ENCODE measurements around the gene MIF4GD.
"Not testable (repeated sequence)": the region's sequence is repeated elsewhere in the genome, so short reads cannot be mapped to it uniquely, and the experiment has no call there.

MIF4GD gene

DNA sequence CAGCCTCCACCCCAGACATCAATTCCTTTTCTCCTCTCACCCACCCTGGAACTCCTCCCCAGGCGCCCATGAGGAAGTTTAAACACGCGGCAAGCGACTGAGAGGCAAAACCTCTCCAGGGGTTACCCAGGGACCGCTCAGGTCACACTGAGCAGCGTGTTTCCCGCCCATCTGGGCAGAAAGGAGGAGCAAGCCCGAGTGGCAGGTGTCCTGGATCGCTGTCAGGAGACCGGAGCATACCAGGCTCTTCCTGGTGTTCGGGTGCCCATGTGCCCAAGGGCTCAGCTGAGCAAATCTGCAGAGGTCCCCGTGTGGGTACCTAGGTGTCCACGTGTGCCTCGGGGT lies 17.7 kb upstream of the MIF4GD start:
- no peak for DNase-seq (ENCODE audit: low read depth in 1 of 2, low spot score in 1 of 2)

- DNase-seq (ENCODE audit: low read depth in 1 of 2, low spot score in 1 of 2): no peak
Observed at GRCh38 chr17:75288359-75288758, 17.3 kb upstream of the MIF4GD start.

DNA sequence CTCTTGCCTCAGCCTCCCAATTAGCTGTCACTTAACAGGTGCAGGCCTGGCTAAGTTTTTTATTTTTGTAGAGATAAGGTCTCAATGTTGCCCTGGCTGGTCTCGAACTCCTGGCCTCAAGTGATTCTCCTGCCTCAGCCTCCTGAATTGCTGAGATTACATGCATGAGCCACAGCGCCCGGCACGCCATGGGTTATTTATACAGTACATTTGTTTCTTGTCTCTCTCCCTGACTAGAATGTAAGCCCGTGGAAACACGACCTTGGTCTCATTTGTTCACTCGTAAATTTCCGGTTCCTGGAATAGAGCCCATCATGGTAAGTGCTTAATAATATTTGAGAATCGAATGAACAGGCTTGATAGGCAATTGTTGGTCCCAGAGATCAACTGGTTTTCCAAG lies 16.2 kb upstream of the MIF4GD start:
- DNase-seq (ENCODE audit: low read depth in 1 of 2, low spot score in 1 of 2): no peak

DNA sequence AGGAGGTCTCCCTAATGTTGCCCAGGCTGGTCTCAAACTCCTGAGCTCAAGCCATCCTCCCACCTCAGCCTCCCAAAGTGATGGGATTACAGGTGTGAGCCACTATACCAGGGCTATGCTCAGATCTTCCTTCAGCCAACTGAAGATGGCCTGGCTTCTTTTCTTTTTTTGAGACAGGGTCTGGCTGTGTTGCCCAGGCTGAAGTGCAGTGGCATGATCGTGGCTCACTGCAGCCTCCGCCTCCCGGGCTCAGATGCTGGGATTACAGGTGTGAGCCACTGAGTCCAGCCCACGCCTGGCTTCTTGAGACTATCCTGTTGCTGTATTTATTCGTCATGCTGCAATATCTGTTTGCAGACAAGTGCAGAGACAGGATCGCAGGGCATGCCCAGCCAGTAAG lies 14.1 kb upstream of the MIF4GD start:
- DNase-seq (ENCODE audit: low read depth in 1 of 2, low spot score in 1 of 2): no peak

DNA sequence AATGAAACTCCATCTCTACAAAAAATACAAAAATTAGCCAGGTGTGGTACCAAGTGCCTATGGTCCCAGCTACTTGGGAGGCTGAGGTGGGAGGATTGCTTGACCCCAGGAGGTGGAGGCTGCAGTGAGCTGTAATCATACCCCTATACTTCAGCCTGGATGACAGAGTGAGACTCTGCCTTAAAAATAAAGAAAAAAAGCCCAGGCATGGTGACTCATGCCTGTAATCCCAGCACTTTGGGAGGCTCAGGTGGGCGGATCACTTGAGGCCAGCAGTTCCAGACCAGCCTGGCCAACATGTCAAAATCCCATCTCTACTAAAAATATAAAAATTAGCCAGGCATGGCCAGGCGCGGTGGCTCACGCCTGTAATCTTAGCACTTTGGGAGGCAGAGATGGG lies 9.2 kb upstream of the MIF4GD start:
- DNase-seq (ENCODE audit: low read depth in 1 of 2, low spot score in 1 of 2): not testable (repeated sequence)

DNA sequence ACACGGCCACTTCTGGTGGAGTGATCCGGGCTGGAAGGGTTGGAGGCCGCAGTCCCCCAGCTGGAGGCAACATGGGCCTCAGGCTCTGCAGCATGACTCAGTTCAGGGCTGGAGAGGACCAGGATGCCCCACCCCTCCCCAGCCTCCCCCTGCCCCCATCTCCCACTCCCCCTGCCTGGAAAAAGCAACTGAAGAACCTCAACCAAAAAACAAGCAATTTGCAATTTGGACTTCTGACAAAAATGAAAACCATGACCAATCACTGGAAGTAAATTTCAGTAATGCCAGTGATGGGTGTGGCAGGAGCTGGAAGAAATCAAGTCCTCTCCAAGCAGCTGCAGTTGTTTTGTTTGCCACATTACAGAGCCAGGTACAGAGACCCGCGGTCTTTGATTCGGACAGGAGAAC lies 6.6 kb upstream of the MIF4GD start:
- DNase-seq (ENCODE audit: low read depth in 1 of 2, low spot score in 1 of 2): no peak

GRCh38 chr17:75273977-75274708 lies 3.1 kb upstream of the MIF4GD start:
- DNase-seq (ENCODE audit: low read depth in 1 of 2, low spot score in 1 of 2): no peak

- no peak for DNase-seq (ENCODE audit: low read depth in 1 of 2, low spot score in 1 of 2)
Observed at GRCh38 chr17:75272848-75273184, 1.8 kb upstream of the MIF4GD start.

DNA sequence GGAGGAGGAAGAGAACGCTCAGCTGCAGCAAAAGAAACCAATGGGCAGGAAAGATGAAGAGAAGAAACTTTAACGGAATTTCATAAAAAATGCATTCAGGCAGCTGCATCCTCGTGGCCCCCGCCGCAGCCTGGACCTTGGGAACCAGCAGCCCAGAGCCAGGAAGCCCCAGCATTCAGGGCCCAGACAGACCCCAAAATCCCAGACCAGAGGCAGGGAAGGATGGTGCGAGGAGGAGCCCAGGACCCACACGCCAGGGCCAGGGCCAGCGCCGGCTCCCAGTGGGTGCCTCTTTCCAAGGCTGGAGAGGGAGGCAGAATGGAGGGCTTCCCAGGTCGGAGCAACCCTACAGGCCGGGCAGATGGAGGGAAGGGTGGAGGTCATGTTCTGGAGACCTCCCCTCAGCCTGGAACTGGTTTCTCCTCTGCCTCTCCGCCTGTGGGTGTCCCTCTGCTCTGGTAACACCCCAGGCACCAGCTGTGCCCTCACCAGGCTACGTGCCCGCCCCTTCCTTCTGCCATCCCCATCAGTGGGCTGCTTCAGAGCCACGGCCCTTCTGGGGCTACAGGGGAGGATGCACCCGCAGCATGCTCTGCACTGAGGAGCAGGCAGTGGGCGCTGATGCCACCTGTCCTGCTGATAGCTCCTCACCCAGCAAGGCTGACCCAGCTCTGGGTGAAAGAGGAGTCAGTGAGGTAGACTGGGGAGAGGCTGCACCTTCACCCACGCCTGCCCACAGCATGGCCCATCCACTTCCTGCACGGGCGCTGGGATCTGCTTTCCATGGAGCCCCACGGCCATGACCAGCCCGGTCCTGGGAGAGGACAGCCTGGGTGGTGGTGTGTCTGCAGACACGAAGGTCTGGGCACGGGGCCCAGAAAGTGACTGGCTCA lies 1.2 kb upstream of the MIF4GD start:
- DNase-seq (ENCODE audit: low read depth in 1 of 2, low spot score in 1 of 2): no peak

DNA sequence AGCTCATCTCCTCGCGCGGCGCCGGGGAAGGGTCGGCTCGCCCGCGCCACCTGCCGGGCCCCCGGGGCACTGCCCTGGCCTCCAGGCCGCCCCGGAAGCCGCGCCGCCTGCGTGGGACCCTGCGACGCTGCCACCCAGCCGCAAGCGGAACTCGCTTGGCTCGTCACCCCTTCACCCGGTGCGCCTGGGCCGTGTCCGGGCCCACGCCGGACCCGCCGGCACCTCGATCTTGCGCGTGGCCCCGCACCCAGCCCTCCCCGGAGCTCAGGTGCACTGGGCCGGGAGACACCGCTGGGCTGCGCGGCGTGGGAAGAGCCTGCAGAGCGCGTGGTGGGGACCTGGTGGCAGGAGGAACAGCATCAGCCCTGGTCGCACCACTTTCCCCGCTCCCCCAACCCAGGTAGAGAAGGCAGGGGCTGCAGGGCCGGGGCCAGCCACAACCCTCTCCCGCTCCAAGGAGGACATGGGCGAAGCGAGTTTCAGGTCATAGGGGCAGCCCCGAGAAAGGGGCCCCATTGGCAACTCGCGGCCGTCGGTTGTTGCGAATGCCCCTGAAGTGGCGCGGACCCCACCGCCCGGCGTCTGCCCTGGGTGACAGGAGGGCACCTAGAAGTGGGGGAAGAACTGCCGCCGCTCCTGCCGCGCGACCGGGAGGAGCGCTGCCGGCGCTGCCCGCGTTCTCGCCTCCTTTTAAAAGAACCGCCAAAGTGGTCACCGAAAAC lies 363 bp upstream of the MIF4GD start:
- peak; percentile 77 to 85 for DNase-seq (ENCODE audit: low read depth in 1 of 2, low spot score in 1 of 2)

- peak; percentile 23 to 30 for DNase-seq (ENCODE audit: low read depth in 1 of 2, low spot score in 1 of 2)
Observed at GRCh38 chr17:75270218-75270965, 639 bp downstream of the MIF4GD start.

GRCh38 chr17:75269844-75270217 lies 1.2 kb downstream of the MIF4GD start:
- no peak for DNase-seq (ENCODE audit: low read depth in 1 of 2, low spot score in 1 of 2)

GRCh38 chr17:75267411-75268232 lies 3.4 kb downstream of the MIF4GD start:
- DNase-seq (ENCODE audit: low read depth in 1 of 2, low spot score in 1 of 2): no peak

DNA sequence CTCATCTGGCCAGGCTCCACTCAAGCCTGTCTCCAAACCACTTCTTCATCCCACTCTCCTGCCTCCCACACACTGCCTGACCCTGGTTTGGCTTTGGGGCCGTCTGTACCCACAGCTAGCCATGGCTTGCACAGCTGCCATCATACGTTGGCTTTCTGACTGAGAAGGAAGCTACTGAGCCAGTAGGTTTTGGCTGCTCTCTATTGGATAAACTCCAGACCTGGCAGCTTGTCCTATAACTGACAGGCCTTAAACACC lies 3.9 kb downstream of the MIF4GD start:
- no peak for DNase-seq (ENCODE audit: low read depth in 1 of 2, low spot score in 1 of 2)

DNA sequence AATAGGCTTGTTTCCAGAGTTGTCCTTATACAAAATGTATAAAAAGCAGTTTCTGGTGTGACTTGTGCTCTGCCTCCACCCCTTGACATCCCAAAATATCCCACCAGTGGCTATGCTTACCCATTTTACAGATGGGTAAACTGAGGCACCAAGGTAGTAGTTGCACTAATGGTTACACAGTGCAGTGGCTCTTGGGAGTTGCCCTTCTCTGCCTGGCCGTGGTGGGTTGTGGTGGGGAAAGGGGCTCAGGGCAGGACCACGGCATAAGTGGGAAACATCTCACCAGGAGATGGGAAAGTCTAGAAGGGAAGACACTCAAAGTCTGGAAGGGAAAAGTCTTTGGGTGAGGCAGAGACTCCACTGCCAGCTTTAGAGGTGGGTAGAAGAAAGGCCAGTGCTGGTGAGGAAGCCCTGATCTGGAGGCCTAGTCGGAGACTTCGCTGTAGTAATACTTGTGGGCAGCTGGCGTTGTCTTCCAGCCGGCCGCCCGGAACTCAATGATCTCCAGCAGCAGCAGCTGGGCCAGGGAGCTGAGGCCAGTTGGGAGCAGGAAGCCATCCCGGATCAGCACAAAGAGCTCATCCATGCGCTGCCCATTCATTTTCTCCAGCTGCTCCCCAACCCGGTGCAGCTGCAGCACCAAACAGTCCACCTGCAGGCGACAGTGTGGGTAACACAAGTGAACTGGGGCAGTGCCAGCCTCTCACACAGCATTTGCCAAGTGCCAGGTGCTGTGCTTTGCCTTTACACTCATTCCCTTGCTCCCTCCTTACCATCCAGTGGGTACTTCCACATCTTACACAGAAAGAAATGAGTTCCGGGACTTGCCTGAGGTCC lies 4.5 kb downstream of the MIF4GD start:
- DNase-seq (ENCODE audit: low read depth in 1 of 2, low spot score in 1 of 2): no peak

GRCh38 chr17:75265614-75266315 lies 5.3 kb downstream of the MIF4GD start:
- no peak for DNase-seq (ENCODE audit: low read depth in 1 of 2, low spot score in 1 of 2)

GRCh38 chr17:75263055-75263454 lies 8.0 kb downstream of the MIF4GD start:
- DNase-seq (ENCODE audit: low read depth in 1 of 2, low spot score in 1 of 2): no peak

DNA sequence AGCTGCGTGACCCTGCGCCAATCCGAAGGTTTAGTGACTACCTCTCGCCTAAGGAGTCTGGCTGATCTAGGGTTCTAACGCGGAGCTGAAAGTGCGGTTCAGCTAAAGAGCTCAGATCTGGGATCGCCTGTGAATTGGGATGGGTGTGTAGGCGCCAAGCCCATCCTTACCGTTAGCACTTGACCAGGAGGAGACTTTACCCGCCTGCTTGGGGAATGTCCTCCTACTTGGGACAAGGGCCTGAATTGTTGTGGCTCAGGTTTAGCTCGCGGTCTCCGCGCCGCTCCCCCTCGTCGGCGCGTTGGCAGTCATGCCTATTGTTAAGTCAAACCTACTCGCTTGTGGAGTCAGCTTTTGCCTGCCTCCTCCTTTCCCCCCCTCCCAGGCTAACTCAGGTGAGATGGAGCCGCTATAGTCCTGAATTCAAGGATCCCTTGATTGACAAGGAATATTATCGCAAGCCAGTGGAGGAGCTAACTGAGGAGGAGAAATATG lies 8.9 kb downstream of the MIF4GD start:
- DNase-seq (ENCODE audit: low read depth in 1 of 2, low spot score in 1 of 2): no peak

All from activated T-helper 1 cell treated with anti-CD3 and anti-CD28 coated beads, Interleukin-2, amount 50 U/mL, for 16 hours (primary cell).